Prostate gland (tissue), 2 donors: ENCODE results near the gene CLEC2D. TPM values are rescaled to one million over a fixed set of nuclear protein-coding genes. Genes with fewer than 3 reads are reported as not detected.
"Not testable (repeated sequence)": the region's sequence is repeated elsewhere in the genome, so short reads cannot be mapped to it uniquely, and the experiment has no call there.

Experiments used
- DNase-seq: peaks from one replicate; pipeline ENCODE4 v3.0.0-alpha.2; 2019; ENCODE audit warnings: low spot score
- H3K27ac ChIP-seq, 2 donors: fragments of 200-600 bp; sonication (generic); 2 replicates each; pipeline ENCODE4 v1.5.1; 2017 to 2019
- H3K27me3 ChIP-seq: fragments of 200-600 bp; sonication (generic); replicated peaks from 2 replicates; pipeline ENCODE4 v1.5.1; 2019; ENCODE audit not compliant: insufficient read depth
- H3K36me3 ChIP-seq, 2 donors: fragments of 200-600 bp; sonication (generic); 1 replicate in 1 of 2; 2 replicates in 1 of 2; pipeline versions ENCODE4 v1.5.1 to v1.8.1; 2017 to 2019
- H3K4me1 ChIP-seq: fragments of 200-600 bp; sonication (generic); replicated peaks from 2 replicates; pipeline ENCODE4 v1.5.1; 2019
- H3K4me3 ChIP-seq, 2 donors: fragments of 200-600 bp; sonication (generic); 2 replicates each; pipeline ENCODE4 v1.5.1; 2017 to 2019
- H3K9me3 ChIP-seq: fragments of 200-600 bp; sonication (generic); 2 replicates; pipeline ENCODE4 v1.5.1; 2017
- CTCF ChIP-seq, 4 experiments: fragments of 200-600 bp in 2 of 4; fragments of 450-650 bp in 2 of 4; sonication (generic) in 2 of 4; IDR thresholded peaks; 1 replicate in 3 of 4; 2 replicates in 1 of 4; pipeline ENCODE4 v1.5.1; 2016 to 2019; ENCODE audit warnings: antibody characterized with exemption in 4 of 4, mild to moderate bottlenecking in 2 of 4, moderate library complexity in 2 of 4
- POLR2A ChIP-seq: fragments of 450-650 bp; IDR thresholded peaks from one replicate; pipeline ENCODE4 v1.6.1; 2016; ENCODE audit warnings: antibody characterized with exemption, mild to moderate bottlenecking
- POLR2AphosphoS5 ChIP-seq: sonication (generic); formaldehyde crosslinking; IDR thresholded peaks from one replicate; pipeline ENCODE4 v1.6.1; 2017; ENCODE audit warnings: antibody characterized with exemption
- WGBS: methylation state at CpG from one replicate; pipeline ENCODE4 v1.1.5; 2018; 5-methylcytosine and 5-hydroxymethylcytosine counted together
- intact Hi-C: fragments of 100-400 bp; cut with DNase I; formaldehyde crosslinking; loops from one replicate; pipeline ENCODE4 v1.14.2; 2022
- total RNA-seq, 2 donors: library from RNA; depleted of rRNA; stranded (reverse); fragments of >200 nt; gene quantifications; one replicate each; pipeline ENCODE4 v1.1.0, GENCODE V29; 2016

CLEC2D gene
- total RNA-seq, 2 donors from 2014 or later, result 4.1 to 19.9 TPM

- TF ChIP-seq POLR2A, result no peak
- TF ChIP-seq CTCF (IDR thresholded peaks at IDR 0.05), result no peak
- no peak for TF ChIP-seq POLR2AphosphoS5
- Histone ChIP-seq H3K4me1 (no peaks in the 10 kb centered on the region), H3K27me3 (no peaks in the 10 kb centered on the region), H3K4me3 (no peak overlapping the region), H3K27ac (no peak overlapping the region), H3K36me3 (no peaks in the 10 kb centered on the region), H3K9me3 (no peaks in the 10 kb centered on the region)
- DNase-seq, result no peak
- intact Hi-C loops, result no loop called here
- 80% methylated on average over 4 of the region's 4 CpGs for WGBS
Observed at GRCh38 chr12:9668161-9669018, 1.1 kb upstream of the CLEC2D start.

GRCh38 chr12:9669019-9669326 lies 540 bp upstream of the CLEC2D start:
- 97% methylated on average over 2 of the region's 2 CpGs for WGBS
- no peaks in the 10 kb centered on the region for H3K27me3 ChIP-seq
- H3K9me3 ChIP-seq, result no peaks in the 10 kb centered on the region
- no peak overlapping the region for H3K4me3 ChIP-seq
- H3K36me3 ChIP-seq, result no peaks in the 10 kb centered on the region
- no peak overlapping the region for H3K27ac ChIP-seq
- H3K4me1 ChIP-seq, result no peaks in the 10 kb centered on the region
- intact Hi-C loops, result no loop called here
- DNase-seq, result no peak
- TF ChIP-seq POLR2A (no peak), POLR2AphosphoS5 (no peak), CTCF (IDR thresholded peaks at IDR 0.05) (no peak)

GRCh38 chr12:9672340-9672739 lies 2.8 kb downstream of the CLEC2D start:
- WGBS, result 90% methylated on average over 2 of the region's 2 CpGs
- DNase-seq, H3K36me3 ChIP-seq, H3K4me1 ChIP-seq, intact Hi-C loops, H3K4me3 ChIP-seq, H3K27me3 ChIP-seq, H3K27ac ChIP-seq, H3K9me3 ChIP-seq: not testable (repeated sequence)

GRCh38 chr12:9673404-9674225 lies 4.1 kb downstream of the CLEC2D start:
- Histone ChIP-seq H3K27me3 (no peaks in the 10 kb centered on the region), H3K4me3 (no peak overlapping the region), H3K4me1 (no peaks in the 10 kb centered on the region), H3K36me3 (no peaks in the 10 kb centered on the region), H3K9me3 (no peaks in the 10 kb centered on the region), H3K27ac (no peak overlapping the region)
- TF ChIP-seq POLR2A, result no peak
- no peak for TF ChIP-seq CTCF (IDR thresholded peaks at IDR 0.05)
- TF ChIP-seq POLR2AphosphoS5, result no peak
- no peak for DNase-seq
- 75% methylated on average over 6 of the region's 6 CpGs for WGBS
- intact Hi-C loops, result no loop called here

- Histone ChIP-seq H3K4me3 (no peak overlapping the region), H3K36me3 (no peaks in the 10 kb centered on the region), H3K9me3 (no peaks in the 10 kb centered on the region), H3K4me1 (no peaks in the 10 kb centered on the region), H3K27ac (no peak overlapping the region), H3K27me3 (no peaks in the 10 kb centered on the region)
- 95% methylated on average over 2 of the region's 2 CpGs for WGBS
- intact Hi-C loops, result no loop called here
- TF ChIP-seq POLR2A (no peak), POLR2AphosphoS5 (no peak), CTCF (IDR thresholded peaks at IDR 0.05) (no peak)
- DNase-seq, result no peak
Observed at GRCh38 chr12:9674226-9674590, 4.7 kb downstream of the CLEC2D start.

GRCh38 chr12:9682508-9682907 lies 13.0 kb downstream of the CLEC2D start:
- 93% methylated on average over 4 of the region's 4 CpGs for WGBS
- H3K27ac ChIP-seq, H3K4me3 ChIP-seq, DNase-seq, H3K36me3 ChIP-seq, H3K4me1 ChIP-seq, H3K9me3 ChIP-seq, H3K27me3 ChIP-seq, intact Hi-C loops: not testable (repeated sequence)

- intact Hi-C loops, DNase-seq: not testable (repeated sequence)
- WGBS, result 98% methylated on average over 2 of the region's 2 CpGs
Observed at GRCh38 chr12:9682949-9683348, 13.4 kb downstream of the CLEC2D start.

GRCh38 chr12:9685366-9685765 lies 15.9 kb downstream of the CLEC2D start:
- H3K4me1 ChIP-seq, H3K4me3 ChIP-seq, H3K27ac ChIP-seq, intact Hi-C loops, H3K9me3 ChIP-seq, DNase-seq, H3K27me3 ChIP-seq, H3K36me3 ChIP-seq: not testable (repeated sequence)
- WGBS, result 85% methylated on average over 5 of the region's 5 CpGs

More at GRCh38 chr12:9682949-9683348, 13.4 kb downstream of the CLEC2D start:
- not testable (repeated sequence) for H3K4me3 ChIP-seq, H3K4me1 ChIP-seq, H3K9me3 ChIP-seq, H3K36me3 ChIP-seq, H3K27me3 ChIP-seq, H3K27ac ChIP-seq
